Activated CD4-positive, alpha-beta T cell treated with anti-CD3 and anti-CD28 coated beads, Interleukin-2, amount 50 U/mL, for 24 hours (primary cell): ENCODE results near the gene TRAF1.
"Not testable (repeated sequence)": the region's sequence is repeated elsewhere in the genome, so short reads cannot be mapped to it uniquely, and the experiment has no call there.

ENCODE experiments used
- DNase-seq, 2 donors: peaks; one replicate each; pipeline ENCODE4 v3.0.0-alpha.2; 2020; ENCODE audit warnings: low read depth in 1 of 2, low spot score in 1 of 2

The TRAF1 gene, protein sequence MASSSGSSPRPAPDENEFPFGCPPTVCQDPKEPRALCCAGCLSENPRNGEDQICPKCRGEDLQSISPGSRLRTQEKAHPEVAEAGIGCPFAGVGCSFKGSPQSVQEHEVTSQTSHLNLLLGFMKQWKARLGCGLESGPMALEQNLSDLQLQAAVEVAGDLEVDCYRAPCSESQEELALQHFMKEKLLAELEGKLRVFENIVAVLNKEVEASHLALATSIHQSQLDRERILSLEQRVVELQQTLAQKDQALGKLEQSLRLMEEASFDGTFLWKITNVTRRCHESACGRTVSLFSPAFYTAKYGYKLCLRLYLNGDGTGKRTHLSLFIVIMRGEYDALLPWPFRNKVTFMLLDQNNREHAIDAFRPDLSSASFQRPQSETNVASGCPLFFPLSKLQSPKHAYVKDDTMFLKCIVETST

DNA sequence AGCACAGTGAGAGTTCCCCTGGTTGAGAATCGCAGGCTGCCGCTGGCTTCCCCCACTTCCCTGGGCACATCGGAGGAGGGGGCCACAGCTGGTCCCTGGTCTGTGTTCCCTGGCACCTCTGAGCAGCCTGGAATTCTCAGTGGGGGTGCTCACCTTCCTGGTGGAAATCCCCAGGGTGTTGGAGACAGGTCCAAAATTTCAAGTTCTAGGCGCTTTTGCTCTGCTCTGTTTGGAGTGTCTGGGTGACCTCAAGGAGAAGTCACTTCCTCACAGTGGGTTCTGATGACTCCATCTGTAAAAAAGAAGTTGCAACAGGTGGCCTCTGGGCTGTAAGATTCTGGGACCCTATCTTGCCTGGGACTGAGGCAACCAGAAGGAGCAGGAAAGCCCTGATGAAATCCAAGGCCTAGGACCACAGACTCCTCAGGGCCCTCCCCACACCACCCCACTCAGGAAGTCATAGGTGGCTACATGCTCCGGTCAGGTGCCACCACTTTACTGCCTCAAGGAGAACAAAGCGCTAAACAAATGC, at the start of gene TRAF1:
Gene TRAF1, minus strand, starts transcription at position 400 of the 532 bp plus-strand sequence. CDS start 721 bp downstream, outside the sequence.
- DNase-seq = no peak

DNA sequence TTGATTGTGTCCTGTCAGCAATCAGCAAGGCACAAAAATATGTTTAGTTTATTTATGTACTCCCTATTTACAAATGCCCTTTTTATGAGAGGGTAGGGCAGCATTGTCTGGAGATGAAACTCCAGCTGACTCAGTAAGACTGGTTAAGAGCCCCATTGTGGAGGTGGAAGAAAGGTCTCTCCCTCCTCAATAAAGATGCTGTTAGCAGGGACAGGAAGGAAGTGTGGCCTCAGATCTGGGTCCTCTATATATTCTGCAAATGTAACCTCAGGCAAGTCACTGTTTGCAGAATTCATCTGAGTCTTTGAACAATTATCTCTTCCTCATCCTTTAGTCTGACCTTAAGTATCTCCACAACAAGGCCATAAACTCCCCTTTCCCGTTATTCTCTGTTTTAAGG, 48.3 kb upstream of the TRAF1 start:
- DNase-seq = no peak

DNA sequence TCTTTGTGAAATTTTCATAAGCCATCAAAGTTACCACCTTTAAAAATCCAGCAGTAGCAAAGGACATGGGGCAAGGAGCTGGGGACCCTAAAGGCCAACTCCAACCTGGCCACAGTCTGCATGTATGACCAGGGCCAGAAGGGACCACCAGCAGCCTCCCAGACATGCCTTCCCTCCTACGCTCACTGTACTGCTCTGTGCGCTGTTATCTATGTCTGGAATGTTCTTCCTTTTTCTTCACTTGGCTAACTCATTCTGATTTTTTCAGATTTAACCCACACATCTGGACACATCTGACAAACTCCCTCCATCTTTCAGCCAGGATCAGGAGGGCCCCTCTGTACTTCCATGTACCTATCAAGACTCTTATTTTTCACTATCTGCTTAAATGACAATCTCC, 47.6 kb upstream of the TRAF1 start:
- DNase-seq = no peak

DNA sequence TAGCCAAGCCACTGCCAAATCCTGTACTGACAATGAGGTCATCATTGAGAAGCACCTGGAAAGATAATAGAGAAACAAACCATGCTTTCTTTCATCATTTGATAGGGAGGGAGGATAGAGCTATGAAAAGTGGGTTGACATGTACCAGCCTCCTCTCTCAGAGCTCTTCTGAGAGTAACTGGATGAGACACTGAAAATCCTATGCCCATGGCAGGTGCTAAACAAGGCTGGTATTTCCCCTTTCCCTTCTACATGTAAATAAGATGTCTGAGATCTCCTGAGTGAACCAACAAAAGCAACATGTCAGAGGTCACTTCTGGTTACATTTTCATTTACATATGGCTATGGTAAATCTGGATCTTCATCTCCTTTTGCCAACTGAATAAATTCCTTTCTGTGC, 45.3 kb upstream of the TRAF1 start:
- no peak for DNase-seq

DNA sequence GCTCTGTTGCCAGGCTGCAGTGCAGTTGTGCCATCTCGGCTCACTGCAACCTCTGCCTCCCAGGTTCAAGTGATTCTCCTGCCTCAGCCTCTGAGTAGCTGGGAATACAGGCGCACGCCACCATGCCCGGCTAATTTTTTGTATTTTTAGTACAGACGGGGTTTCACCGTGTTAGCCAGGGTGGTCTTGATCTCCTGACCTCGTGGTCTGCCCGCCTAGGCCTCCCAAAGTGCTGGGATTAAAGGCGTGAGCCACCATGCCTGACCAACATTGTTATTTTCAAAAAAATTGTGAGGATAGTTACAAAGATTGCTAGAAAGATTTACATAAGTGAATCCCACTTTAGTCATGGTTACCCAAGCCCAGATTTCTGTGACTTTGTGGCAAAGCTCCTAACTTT, 44.9 kb upstream of the TRAF1 start:
- not testable (repeated sequence) for DNase-seq

DNA sequence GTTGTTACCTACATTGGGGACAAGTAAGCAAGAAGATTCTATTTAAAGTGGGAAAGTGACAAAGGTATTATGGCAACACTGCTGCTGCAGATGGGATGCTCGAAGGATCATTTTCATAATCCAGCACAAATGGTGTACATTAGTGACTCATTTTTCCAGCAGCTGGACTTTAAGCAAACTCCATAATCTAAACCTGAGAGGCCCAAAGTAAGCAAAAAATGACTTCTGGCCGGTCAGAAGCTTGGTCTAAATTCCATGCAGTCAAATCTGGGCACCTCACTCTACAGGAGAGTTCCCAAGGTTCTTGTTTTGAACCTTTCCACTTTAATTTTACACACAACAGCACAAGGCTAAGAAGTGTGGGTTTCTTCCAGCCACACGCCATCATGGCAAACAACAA, 43.6 kb upstream of the TRAF1 start:
- no peak for DNase-seq

DNA sequence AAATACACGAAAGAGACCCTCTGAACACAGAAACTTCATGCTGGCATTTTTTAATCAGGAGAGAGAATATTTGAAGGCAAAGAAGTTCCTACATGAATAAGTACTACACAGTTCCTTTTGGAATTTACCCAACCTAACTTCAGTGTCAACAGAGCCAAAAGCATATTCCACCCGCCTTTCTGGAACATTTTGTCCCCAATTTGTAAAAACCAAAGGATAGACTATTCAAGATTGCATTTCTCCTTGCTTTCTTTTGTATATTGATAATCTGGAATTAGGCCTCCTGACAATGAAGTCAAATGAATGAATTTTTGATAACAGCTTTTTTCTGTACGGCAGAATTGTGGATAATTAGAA, 39.4 kb upstream of the TRAF1 start:
- DNase-seq = no peak

DNA sequence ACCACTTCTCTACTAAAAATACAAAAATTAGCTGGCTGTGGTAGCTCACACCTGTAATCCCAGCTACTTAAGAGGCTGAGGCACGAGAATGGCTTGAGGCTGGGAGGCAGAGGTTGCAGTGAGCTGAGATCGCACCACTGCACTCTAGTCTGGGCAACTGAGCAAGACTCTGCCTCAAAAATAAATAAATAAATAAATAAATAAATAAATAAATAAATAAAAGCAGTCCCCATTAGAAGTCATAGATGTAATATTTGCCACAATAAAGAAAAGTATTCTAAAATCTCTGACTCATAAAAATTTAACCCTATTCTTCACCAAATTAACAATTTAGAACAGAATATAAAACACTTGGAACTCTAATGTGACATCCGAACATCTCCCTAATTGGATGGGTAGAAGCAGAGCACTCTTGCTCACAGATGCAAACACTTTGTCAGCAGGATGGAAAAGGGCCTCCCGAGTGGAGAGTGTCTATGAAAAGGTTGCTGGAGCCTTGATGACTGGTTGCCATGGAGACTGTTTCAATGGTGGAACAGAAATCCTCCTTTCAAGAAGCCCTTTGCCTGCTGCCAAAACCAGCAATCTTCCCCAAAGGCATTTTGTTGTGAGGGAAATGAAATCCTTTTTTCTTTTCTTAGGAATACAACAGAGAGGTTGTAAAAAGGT, 38.9 kb upstream of the TRAF1 start:
- no peak for DNase-seq

DNA sequence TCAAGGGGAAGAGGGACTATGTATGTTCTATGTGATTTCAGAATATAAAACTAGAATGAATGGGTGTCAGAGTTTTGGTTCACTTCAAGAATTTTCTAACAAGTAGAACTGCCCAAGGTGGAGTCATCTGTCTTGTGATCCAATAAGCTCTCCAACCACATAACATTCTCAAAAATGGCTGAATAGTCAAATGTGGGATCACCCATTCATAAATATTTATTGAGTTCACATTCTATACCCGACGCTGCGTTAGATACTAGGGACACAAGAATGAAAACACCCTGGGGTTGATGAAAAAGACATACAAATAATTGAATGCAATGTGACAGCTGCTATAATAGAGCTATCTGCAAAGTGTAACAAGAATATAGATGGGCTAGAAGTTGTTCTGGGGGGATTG, 35.3 kb upstream of the TRAF1 start:
- DNase-seq = no peak

DNA sequence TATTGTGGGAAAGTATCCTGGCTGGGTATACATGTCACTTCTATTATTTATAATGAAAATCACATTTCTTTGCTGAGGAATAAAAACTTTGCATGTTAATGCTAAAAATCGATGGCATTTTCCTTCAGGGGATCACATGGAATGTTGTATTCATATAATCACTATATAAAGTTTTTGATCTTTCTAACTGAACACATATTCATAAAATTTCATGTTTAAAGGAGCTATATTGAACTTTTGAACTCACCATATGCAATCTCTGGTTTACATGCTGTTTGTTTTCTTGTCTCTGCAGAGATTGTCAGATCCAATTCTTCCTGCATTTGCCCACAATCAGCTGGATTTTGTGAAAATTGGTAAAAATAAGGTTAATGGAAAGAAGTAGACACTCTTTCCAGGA, 33.4 kb upstream of the TRAF1 start:
- DNase-seq = no peak

DNA sequence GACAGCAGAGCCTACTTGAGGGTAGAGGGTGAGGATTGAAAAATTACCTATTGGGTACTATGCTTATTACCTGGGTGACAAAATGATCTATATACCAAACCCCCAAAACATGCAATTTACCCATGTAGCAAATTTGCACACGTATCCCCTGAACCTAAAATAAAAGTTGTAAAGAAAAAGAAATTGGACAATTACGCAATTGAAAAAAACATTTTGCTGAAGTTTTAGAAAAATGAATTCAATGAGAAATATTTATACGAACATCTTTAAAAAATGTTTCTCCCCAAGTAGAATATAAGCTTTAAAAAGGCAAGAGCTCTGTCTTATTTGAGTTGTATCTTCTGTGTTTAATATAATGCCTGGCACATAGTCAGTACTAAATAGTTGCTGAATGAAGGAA, 30.3 kb upstream of the TRAF1 start:
- no peak for DNase-seq

DNA sequence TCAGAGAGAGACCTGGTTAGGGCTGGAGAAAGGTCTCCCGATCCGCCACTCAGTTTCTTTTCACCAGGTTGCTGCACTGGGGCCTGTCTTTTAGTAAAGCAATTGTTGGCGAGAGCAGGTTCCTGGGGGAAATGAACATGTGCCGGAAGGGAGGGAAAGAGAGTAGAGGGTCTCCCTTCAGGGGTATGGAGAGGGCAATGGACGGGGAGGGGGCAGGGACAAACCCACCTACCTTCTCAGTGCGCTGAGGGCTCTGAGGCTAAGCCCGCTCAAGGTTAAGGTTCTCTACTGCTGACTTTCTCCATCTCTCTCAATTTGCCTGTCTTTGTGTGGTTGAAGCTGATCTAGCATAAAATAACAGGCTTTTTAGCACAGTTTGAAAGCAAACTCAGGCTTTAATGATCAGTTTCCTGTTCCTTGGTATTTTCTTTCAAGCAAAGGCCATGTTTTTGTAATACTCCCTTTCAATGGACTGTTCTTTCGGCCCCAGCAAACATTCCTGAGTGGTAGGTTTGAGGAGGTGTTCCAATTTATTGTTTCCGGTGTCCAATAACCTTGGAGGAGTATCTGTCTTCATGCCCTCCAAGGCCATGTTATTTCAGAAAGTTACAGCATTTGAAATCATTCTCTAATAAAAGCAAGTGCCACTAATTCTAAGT, 25.5 kb upstream of the TRAF1 start:
- DNase-seq = no peak

DNA sequence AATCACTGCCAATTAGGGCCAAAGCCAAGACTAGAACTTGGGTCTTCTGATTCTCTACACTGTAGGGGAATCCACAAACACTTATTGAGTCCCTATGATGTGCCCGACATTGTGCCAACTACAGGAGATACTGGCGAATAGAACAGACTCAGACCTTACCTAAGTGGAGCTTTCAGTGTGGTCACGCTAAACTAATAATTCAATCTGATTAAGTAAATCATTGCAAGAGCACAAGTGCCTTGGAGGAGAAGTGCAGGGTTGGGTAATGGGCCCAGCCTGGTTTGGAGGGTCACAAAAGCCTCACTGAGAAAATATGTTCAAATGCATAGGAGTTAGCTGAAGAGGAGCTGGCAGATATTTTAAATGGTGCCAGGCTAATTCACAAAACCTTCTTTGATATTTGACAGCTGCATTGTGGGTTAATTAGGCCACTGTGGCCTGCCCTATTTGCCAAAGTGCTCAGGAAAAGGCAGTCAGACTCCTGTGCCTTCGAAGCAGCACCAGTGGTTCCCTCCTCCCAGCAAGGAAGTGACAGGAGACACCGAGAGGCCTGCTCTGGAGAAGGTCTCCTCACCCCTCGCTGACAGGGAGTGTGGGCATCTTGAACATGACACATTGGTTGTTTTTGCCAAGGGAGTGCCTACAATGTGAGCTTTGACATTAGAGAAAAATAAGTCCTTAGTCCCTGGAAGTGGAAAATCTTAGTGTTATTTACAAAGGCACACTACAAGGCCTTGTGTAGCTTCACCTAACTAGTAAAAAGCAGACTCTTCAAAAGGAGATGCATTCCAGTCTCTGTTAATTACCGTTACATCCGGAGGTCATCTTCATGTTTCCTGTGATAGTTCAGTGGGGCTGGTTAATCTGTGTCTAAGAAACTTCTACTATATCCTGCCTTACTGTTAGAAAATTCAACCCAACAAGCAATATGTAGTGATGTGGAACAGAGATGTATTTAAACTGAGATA, 24.1 kb upstream of the TRAF1 start:
- DNase-seq = no peak

DNA sequence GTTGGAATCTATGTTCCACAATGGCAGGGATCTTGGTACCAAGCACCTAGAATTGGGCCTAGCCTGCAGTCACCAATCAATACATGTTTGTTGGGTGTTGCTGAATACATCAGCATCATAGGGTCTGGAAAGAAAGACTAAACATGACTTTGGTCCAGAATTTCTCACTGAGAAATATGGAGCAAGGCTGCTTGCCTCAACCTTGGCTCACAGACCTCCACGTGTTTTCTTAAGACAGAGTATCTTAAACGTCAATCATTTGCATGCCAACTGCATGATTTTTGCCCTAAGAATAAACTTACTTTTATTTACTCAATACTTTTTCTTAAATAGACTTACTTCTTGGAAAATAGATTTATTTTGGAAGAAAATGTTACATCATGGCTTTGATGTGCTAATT, 22.7 kb upstream of the TRAF1 start:
- DNase-seq = no peak

DNA sequence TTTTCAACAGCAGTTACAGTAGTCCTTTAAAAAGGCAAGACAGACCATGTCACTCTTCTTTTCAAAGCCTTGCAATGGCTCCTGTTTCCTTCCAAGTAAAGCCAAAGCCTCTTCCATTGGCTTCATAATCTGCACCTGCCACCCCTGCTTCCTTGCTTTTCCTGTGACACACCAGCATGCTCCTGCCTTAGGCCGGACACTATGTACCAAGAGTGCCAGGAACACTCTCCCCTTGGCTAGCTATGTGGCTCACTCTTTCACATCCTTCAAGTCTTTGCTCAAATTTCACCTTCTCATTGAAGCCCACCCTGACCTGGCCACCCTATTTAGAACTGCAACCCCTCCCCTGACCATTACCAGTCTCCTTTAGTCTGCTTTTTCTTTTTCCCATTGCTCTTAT, 22.2 kb upstream of the TRAF1 start:
- no peak for DNase-seq

DNA sequence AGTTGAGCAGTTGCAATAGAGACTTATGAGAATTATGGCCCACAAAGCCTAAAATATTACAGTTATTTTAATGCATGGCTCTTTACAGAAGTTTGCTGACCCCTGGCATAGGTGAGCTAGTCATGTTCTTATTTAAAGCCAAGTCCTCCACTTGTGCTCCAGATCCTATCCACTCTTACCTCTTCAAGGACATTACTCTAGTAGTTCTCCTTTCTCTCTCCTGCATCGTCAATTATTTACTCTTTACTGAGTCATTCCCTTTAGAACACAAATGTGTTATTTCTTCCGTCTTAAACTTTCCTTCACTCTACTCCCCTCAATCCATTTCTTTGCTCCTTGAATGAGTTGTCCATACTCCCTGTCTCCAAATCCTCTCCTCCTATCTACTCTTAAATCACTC, 20.6 kb upstream of the TRAF1 start:
- no peak for DNase-seq

DNA sequence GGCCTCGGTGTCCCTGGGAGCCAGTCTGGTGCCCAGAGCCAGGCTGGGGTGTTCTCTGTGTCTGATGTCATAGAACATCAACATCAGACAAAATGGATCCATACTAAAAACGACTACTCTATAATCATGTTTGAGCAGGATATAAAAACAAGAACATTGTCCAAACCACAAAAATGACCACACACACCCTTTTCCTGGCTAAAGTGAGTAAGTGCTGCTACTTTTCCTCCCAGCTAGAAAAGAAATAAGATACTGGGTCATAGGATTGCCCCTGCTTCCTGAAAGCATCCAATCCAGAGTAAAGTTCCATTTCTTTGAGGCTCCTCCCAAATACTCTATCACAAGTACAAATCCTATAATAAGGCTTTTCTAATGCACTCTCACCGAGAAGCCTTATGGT, 19.7 kb upstream of the TRAF1 start:
- DNase-seq = no peak

DNA sequence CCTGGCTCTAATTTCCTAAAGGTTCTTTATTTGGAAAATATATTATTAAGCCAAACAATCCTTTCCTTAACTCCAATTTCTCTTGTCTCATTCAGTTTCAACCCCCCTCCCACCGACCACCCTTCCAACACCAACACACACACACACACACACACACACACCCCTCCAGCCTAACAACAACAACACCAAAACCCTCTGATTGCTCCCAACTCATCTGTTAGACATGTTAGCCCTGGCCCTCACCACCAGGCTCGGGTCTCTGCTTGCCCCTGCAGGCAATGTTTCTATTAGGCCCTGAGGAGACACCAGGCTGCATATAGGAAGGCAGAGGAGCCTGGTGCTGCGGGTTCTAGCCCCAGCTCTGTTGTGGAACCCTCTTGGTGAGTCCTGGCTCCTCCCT, 18.4 kb upstream of the TRAF1 start:
- no peak for DNase-seq

DNA sequence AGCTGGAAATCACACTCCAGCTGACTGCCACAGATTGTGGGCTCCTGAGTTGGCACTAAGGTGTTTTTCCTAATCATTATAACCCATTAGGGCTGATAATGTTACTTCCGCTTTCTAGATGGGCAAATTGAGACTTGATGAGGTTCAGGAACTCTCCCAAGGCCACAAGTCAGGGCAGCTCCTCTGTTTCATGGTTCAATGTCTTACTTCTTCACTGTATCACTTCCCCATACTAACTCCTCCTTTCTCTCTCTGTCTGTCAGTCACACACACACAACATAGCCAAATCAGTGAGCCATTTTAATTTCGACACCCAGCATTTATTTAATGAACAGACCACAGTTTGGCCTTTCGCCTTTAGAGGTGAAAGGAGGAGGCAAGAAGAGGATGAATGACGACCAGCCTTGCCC, 17.8 kb upstream of the TRAF1 start:
- no peak for DNase-seq

DNA sequence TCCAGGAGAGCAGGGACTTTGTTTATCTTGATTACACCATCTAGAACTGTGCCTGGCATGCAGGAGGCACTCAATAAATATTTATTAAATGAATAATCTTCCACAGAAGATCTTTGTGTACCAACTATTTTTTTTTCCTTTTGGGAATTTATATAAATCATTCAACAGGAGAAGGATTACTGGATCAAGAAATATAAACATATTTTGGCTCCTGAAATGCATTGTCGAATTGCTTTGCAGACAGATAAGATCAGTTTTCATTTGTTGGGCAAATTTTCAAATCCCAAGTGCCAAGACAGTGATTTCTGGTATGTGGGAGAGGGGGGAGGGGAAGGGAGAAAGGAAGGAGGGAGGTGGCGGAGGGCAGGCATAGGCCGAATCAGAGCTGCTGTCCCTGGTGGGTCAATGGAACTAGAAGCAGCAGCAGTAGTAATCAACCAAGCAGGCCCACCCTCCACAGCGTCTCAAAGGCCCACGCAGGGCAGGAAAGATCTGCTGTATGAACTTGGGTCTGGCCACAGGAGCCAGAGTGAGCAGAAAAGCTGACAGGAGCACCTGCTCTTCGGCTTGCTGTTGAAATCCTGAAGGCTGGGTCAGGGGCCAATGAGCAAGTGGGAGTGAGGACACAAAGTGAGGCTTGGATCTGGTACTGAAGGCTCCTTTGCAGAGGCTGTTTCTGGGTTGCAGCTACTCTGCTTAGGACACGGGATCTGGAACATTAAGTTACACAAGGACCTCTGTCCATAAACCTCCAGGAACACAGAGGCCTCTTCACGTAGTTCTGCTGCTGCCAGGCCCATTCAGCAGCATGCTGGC, 15.8 kb upstream of the TRAF1 start:
- no peak for DNase-seq
